ENCODE measurements around the gene LMF1. TPM values are rescaled to one million over a fixed set of nuclear protein-coding genes. Genes with fewer than 3 reads are reported as not detected.

The LMF1 gene
- total and polyA plus RNA-seq, 2 of the 4 experiments (the other 2 are of a cell fraction): 7.7 to 13.1 TPM

DNA sequence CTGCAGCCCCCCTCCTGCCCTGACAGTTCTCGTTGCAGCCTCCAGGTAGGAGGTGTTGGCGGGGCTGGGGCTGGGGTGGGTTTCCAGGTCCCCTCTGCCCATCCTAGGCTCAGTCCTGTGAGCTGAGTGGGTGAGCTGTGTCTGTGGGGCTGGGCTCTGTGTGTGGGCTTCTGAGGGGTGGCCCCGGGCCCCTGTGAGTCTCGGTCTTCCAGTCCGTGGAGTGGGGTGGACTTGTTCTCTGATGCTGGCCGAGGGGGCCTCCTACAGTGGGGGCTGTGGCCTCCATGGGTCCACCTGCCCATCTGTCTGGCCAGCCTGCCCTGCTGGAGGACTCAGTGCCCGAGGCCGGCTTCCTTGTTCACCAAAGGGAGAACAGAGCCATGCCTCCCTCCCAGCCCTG, 43.4 kb upstream of the LMF1 start:
- Histone ChIP-seq H3K27me3 (ENCODE audit: control insufficient read depth, insufficient read depth, low read length) (peaks cover 45% of the 10 kb centered on the region), H2AFZ (replicated peaks; ENCODE audit: low read length, poor library complexity) (no peak overlapping the region), H4K5ac (ENCODE audit: low read depth, low read length) (no peak overlapping the region), H3K4me1 (ENCODE audit: control insufficient read depth, insufficient read depth, low read length) (no peaks in the 10 kb centered on the region), H3K27ac (ENCODE audit: insufficient read depth, low read length) (no peak overlapping the region), H2AK9ac (replicated peaks; ENCODE audit: low read depth, low read length, poor library complexity) (no peak overlapping the region), H2BK120ac (ENCODE audit: low read depth, low read length) (no peak overlapping the region), H3K23ac (ENCODE audit: low read depth, low read length) (no peak overlapping the region), H3K14ac (replicated peaks; ENCODE audit: low read depth, low read length) (no peak overlapping the region), H3K79me1 (ENCODE audit: low read depth in 1 of 2, low read length in 2 of 2) (no peaks in the 10 kb centered on the region), H3K4me2 (ENCODE audit: low read depth, low read length) (no peak overlapping the region), H2BK5ac (ENCODE audit: low read depth, low read length, poor library complexity, severe bottlenecking) (no peak overlapping the region), H3K36me3 (ENCODE audit: control insufficient read depth, insufficient read depth, low read length) (no peaks in the 10 kb centered on the region), H4K91ac (ENCODE audit: insufficient read depth, low read depth, low read length) (no peak overlapping the region), H2BK20ac (ENCODE audit: low read depth, low read length) (no peak overlapping the region), H3K56ac (ENCODE audit: extremely low read depth, insufficient read depth, low read length) (no peak overlapping the region), H4K20me1 (ENCODE audit: insufficient read depth, low read length) (no peaks in the 10 kb centered on the region), H3K18ac (ENCODE audit: low read depth, low read length) (no peak overlapping the region), H3K4ac (ENCODE audit: low read depth, low read length) (no peak overlapping the region), H2BK15ac (ENCODE audit: low read depth, low read length) (no peak overlapping the region), H3K9ac (ENCODE audit: low read depth, low read length) (no peak overlapping the region), H3K4me3 (ENCODE audit: insufficient read depth, low read depth, low read length) (no peak overlapping the region), H4K8ac (ENCODE audit: low read depth in 2 of 2, low read length in 2 of 2) (no peak overlapping the region), H3K9me1 (ENCODE audit: insufficient read depth, low read length) (no peaks in the 10 kb centered on the region), H3K9me3 (ENCODE audit: control insufficient read depth, insufficient read depth, low read length) (no peaks in the 10 kb centered on the region), H2AK5ac (ENCODE audit: low read depth, low read length) (no peak overlapping the region)
- DNase-seq (no peak), ATAC-seq (ENCODE audit: low read depth) (no peak)
- no peak for TF ChIP-seq NFE2L2 (IDR thresholded peaks at IDR 0.05; ENCODE audit: low read depth, low read length)
- TF ChIP-seq, protein P1, sequence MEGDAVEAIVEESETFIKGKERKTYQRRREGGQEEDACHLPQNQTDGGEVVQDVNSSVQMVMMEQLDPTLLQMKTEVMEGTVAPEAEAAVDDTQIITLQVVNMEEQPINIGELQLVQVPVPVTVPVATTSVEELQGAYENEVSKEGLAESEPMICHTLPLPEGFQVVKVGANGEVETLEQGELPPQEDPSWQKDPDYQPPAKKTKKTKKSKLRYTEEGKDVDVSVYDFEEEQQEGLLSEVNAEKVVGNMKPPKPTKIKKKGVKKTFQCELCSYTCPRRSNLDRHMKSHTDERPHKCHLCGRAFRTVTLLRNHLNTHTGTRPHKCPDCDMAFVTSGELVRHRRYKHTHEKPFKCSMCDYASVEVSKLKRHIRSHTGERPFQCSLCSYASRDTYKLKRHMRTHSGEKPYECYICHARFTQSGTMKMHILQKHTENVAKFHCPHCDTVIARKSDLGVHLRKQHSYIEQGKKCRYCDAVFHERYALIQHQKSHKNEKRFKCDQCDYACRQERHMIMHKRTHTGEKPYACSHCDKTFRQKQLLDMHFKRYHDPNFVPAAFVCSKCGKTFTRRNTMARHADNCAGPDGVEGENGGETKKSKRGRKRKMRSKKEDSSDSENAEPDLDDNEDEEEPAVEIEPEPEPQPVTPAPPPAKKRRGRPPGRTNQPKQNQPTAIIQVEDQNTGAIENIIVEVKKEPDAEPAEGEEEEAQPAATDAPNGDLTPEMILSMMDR (conservative IDR thresholded peaks at IDR 0.05; ENCODE audit: low read depth, low read length): no peak
- no peak for TF ChIP-seq MAFK (IDR thresholded peaks at IDR 0.05; ENCODE audit: low read depth, low read length)
- intact Hi-C loops (cut with micrococcal nuclease): no loop called here
- ChIA-PET CTCF (no interaction called here), POLR2A (ENCODE audit: unreplicated experiment) (no interaction called here)
- WGBS, 2 experiments (ENCODE audit: extremely low coverage in 2 of 2, insufficient read length in 1 of 2): no CpG with 5 or more reads among the region's 8 CpGs
- BruUV-seq (replicated peaks): no TSS peak
- in situ Hi-C loops (cut with MboI; ENCODE audit: low sequenced_read_pairs): no loop called here
- dilution Hi-C loops (cut with HindIII; ENCODE audit: low sequenced_read_pairs, unreplicated experiment): no loop called here
